Activated effector memory CD4-positive, alpha-beta T cell treated with Interleukin-2 at 50 U/mL for 16 hours (primary cell): Measurements from ENCODE around the gene CSTPP1.
"Not testable (repeated sequence)": the region's sequence is repeated elsewhere in the genome, so short reads cannot be mapped to it uniquely, and the experiment has no call there.

Source experiments
- DNase-seq: peaks from one replicate; pipeline ENCODE4 v3.0.0-alpha.2; 2020

CSTPP1 gene

GRCh38 chr11:46913484-46913883, 23.1 kb upstream of the CSTPP1 start:
- no peak for DNase-seq

- no peak for DNase-seq
Observed at GRCh38 chr11:46914363-46914762, 22.2 kb upstream of the CSTPP1 start.

GRCh38 chr11:46914910-46915309, 21.7 kb upstream of the CSTPP1 start:
- no peak for DNase-seq

- no peak for DNase-seq
Observed at GRCh38 chr11:46916286-46917108, 20.1 kb upstream of the CSTPP1 start.

- no peak for DNase-seq
Observed at GRCh38 chr11:46917109-46917761, 19.3 kb upstream of the CSTPP1 start.

- no peak for DNase-seq
Observed at GRCh38 chr11:46917762-46918082, 18.8 kb upstream of the CSTPP1 start.

- DNase-seq, result no peak
Observed at GRCh38 chr11:46918083-46918787, 18.3 kb upstream of the CSTPP1 start, which contains the start of gene LRP4. Gene LRP4, minus strand, starts transcription at chr11:46918550. Its CDS starts 171 bp downstream, at chr11:46918379.

- DNase-seq, result no peak
Observed at GRCh38 chr11:46918788-46919513, 17.6 kb upstream of the CSTPP1 start.

GRCh38 chr11:46920755-46921154, 15.8 kb upstream of the CSTPP1 start:
- DNase-seq, result no peak

- not testable (repeated sequence) for DNase-seq
Observed at GRCh38 chr11:46927928-46928327, 8.6 kb upstream of the CSTPP1 start.

- DNase-seq, result not testable (repeated sequence)
Observed at GRCh38 chr11:46928701-46929100, 7.9 kb upstream of the CSTPP1 start.

- DNase-seq, result no peak
Observed at GRCh38 chr11:46930089-46930488, 6.5 kb upstream of the CSTPP1 start.

- DNase-seq, result no peak
Observed at GRCh38 chr11:46942172-46942571, 5.6 kb downstream of the CSTPP1 start.

- no peak for DNase-seq
Observed at GRCh38 chr11:46944356-46945075, 8.0 kb downstream of the CSTPP1 start.

GRCh38 chr11:46947399-46948077, 11.0 kb downstream of the CSTPP1 start:
- DNase-seq, result no peak

- no peak for DNase-seq
Observed at GRCh38 chr11:46948378-46949131, 12.0 kb downstream of the CSTPP1 start.

- DNase-seq, result no peak
Observed at GRCh38 chr11:46949297-46949696, 12.7 kb downstream of the CSTPP1 start.

- no peak for DNase-seq
Observed at GRCh38 chr11:46951864-46952263, 15.3 kb downstream of the CSTPP1 start.

GRCh38 chr11:46952553-46952952, 16.0 kb downstream of the CSTPP1 start:
- DNase-seq, result no peak

- no peak for DNase-seq
Observed at GRCh38 chr11:46953093-46953492, 16.5 kb downstream of the CSTPP1 start.

- DNase-seq, result no peak
Observed at GRCh38 chr11:46958777-46959176, 22.2 kb downstream of the CSTPP1 start.
